ENCODE data around the gene MLLT1.

MLLT1 gene

DNA sequence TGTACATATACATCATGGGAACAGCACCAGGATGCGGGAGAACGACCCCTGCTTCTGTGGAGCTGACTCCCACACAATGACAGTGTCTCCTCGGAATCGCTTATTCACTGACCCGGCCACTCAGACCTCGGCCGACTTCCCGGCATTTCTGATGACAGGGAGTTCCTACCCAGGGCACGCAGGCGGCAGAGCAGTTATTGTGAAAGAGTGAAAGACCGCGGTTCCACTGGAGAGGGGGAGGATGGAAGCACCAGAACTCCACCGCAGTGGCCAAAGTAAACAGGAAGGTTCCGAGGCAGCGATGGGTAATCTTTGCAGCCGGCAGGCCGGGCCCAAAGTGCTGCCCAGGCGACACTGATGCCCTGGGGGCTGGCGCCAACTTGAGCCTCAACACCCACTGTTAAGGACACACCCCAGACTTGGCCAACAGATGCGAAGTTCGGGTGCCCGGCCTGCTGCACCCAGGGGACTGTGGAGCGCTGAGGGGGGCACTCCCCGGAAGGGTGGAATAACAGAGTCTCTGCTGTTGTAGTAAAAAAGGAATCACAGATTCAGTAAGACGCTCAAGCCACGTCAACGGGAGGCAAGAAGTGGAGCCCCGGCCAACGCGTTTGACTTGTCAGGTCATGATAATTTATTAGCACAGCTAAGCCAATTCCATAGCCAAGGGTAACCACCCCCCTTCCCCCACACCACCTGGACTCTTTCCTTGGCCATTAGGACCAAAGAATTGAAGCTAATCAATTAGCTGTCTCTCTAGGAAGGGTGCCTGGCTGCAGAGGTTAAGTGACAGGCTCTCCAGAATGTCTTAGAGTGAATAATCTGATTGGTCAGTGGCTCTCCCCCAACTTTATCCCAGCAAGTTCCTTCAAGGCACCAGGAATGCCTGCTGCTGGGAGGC, 5.8 kb downstream of the MLLT1 start:
- DNase-seq, result no peak

DNA sequence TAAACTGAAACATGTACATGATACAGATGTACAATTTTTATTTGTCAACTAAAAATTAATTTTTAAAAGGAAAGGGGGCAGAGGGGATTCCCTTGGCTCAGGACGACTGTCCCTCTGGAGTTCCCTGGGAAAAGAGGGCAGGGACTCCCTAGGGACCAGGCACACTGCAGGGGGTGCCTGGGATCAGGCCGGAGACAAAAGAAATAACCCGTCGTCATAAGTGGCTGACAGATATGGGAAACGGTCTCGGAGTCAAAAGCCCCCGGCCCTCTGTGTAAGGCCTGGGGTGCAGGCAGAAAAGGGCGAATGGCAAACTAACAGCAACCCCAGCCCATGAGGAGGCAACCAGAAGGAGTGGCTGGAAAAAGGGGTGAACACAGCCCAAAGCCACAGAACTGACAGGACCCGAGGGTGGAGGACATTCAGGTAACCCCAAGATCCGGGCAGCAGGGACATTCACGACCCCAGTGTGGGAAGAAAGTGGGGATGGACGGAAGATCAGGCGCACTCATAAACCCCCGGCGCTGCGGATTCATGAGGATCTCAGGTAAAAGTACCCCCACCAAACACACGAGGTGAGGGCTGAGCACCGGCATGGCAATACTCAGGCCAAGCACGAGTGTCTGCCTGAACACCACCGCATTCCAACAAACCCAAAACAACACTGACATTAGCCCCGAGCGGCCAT, 6.7 kb downstream of the MLLT1 start:
- DNase-seq, result no peak

DNA sequence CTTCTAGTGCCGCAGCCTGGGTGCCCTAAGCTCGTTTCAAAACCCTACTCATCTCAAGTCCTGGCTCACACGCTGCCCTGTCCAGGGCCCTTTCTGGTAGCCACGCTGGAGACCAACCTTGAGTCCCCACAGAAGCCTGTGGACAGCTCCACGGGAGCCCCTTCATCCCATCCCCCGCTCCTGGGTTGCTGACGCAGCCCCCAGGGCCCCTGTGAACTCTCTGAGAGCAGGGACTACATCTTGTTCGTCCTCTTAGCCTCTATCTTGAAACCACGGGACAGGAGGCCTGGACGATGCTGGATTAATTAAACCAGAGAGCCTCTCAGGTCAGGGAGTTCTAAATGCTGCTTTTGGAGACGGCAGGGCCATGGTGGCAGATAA, 7.4 kb downstream of the MLLT1 start:
- DNase-seq, result no peak

DNA sequence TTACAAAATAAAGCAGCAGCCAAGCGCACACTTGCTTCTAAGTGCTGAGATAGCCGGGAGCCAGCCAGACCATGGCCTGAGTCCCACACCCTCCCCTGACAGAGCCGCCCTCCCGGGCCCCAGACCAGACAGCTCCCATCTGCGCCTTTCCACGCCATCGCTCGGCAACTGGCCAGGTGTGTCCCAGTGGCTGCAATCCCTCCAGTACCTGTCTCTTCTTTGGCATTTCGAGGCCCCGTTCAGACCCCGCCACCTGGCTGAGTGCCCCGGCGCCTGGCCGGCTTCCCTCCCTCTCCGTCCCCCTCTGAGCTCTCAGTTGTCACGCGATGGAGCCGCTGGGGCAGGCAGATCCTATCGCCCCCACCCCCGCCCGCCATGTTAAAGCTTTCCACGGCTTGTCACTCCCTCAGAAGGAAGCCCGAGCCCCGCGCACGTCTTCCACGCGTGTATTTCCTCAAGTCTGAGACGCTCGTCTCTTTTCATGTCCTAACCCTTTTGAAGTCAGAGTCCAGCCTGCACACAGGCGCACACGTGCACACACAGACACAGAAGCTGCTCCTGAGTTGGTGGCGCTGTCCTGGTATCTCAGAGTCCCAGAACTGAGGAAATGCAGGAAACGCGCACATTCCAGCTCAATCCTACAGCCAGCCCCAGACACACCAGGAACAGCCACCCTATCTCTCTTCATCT, 7.9 kb downstream of the MLLT1 start:
- no peak for DNase-seq

DNA sequence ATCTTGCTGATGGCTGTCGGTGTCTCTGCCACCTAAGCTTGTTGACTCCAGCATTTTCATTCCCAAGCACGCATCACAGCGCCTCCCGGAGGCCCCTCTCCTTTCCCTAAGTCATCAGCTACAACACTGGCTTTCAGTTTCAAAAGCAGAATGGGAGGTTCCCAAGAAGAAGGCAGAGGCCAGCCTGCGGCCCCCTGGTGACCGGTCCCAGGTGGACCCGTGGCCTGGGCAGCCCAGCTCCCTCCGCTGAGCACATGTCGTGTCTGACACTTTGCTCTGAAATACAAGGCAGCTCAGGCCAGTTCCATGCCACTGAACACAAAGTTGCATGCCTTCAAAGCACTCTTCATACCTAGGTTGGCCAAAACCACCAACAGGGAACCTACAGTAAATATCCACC, 8.5 kb downstream of the MLLT1 start:
- DNase-seq, result no peak

DNA sequence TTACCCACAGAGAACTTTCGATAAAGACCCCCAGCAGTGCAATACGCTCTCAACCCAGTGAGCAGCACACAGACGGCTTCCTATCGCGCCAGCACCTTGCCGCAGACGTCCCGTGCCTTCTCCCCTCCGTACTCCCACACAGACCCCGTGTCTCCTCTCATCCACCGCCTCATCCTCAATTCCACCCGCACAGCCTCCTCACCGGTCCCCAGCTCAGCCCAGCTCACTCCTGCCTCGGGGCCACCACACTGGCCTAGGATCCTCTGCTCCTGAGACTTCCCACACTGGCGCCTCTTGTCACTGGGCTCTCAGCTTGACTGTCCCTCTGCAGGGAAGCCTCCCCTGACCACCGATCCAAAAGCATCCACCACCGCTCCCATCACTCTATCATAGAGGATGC, 9.0 kb downstream of the MLLT1 start:
- DNase-seq, result no peak

DNA sequence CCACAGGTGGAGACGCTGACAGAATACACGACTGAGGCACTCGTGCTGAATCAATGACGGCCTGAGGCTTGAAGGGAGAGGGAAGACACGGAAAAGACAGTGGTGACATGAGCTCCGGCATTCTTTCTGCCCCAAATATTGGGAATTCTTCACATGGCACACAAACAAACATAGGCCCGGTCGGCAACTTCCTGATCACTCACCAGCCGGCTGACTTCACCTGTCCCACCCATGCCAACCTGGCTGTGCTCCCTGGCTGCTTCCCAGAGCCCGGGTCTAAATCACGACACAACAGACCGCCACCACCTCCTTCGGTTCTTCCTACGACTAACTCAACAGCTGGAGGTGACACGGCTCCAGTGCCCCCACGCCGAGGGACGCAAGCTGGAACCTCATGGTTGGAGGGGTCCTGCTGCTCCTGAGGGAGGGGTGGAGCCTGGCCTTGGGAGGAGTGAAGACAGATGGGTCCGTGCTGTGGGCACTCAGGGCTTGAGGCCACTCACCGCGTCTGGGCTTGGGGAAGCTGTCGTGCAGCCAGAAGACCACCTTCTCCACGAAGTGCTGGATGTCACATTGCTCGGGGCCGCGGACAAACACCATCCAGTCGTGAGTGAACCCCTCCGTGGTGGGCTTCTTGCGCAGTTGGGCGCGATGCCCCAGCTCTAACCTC, 9.6 kb downstream of the MLLT1 start:
- no peak for DNase-seq

DNA sequence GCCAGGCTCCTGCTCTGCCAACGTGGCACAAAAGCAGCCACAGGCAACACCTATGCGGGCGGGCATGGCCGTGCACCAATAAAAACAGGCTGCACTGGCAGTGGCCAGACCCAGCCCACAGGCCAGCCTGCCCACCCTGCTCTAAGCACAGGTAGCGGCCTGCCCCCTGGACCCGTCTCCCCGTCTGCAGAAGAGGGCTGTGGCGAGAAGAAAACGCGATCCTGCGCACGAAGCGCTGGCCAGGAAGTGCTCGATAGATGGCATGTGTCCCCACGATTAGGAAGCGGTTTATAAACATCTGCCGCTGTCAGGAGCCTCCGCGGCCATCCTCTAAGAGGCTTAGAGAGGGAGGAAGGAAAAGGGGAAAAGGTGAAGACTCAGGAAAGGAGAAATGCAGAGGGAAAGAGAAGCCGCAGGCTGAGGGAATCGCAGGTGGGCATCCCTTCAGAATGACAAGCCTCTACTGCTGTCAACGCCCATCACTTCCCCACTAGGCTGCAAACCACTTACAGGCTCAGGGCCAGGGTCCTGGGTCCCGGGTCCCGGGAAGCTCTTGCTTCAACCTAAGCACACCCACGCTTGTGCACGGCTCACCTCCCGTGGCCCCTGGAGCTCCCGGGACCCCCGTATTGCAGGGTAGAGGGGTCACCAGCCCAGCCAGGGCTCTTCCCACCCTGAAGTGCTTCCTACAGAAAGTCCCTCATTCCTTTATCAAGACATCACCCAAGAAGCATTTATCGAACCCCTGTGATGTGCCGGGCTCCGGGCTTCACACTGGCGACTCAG, 10.5 kb downstream of the MLLT1 start:
- DNase-seq, result no peak

DNA sequence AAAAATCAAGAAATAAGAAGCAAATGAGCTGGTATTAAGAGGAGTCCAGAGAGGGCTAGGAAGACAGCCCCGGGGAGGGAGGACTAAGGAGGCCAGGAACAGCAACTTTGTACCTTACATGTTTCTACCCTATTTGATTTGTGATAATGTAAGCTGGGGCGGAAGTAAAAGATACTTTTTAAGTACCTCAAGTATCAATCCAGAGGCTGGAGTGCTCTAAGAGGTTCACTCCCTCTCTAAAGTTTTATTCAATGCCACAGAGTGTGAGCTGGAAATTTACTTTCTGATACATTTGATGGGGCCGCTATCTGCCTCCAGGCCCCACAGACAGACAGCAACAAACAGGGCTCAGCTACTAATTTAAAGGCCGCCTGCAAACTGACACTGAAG, 11.4 kb downstream of the MLLT1 start:
- DNase-seq, result no peak

DNA sequence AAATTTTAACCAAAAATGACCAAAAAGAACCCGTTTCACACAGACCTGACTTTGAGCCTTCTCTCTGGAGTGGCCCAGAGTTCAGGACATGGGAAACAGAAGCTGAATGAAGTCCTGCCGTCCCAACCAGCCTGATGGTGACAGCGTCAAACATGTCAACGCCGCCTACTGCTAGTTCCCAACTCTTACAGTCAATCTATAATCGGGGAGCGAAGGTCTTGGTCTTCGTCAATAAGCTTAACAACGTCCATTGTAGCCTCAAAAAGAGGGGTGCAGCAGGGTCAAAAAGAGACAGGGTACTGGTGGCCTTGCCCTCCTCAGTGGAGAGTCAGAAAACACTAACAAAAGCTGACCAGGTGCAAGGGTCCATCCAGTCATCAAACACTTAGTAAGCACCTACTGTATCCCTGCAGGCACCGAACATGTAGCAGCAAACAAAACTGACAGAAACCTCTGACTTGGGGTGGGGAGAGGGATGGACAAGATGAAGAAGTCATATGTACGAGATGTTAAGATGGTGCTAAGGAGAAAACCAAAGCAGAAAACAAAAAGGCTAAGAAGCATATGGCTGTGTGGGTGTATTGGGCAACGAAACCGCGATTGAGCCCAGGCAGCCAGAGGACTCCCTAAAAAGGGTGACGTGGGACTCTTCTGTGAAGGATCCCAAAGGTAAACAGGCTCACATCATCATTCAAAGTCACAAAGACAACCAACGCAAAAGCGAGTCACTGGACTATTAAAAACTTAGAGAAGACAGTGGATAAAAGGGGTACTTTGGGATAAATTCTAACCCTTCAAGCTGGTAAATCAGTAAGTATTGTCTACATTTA, 12.0 kb downstream of the MLLT1 start:
- DNase-seq, result no peak

DNA sequence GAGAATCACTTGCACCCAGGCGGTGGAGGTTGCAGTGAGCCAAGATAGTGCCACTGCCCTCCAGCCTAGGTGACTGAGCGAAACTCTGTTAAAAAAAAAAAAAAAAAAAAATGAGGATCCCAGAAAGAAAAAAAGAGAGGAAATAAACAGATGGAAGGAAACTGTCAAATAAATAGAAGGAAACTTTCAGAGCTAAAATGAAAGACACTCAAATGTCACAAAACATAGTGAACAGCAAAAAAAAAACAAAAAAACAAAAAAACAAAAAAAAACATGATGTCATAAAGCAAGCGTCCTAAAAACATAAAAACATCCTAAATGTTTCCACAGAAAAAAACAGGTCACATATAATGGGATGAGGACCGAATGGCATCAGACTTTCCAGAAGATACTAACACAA, 15.0 kb downstream of the MLLT1 start:
- no peak for DNase-seq

DNA sequence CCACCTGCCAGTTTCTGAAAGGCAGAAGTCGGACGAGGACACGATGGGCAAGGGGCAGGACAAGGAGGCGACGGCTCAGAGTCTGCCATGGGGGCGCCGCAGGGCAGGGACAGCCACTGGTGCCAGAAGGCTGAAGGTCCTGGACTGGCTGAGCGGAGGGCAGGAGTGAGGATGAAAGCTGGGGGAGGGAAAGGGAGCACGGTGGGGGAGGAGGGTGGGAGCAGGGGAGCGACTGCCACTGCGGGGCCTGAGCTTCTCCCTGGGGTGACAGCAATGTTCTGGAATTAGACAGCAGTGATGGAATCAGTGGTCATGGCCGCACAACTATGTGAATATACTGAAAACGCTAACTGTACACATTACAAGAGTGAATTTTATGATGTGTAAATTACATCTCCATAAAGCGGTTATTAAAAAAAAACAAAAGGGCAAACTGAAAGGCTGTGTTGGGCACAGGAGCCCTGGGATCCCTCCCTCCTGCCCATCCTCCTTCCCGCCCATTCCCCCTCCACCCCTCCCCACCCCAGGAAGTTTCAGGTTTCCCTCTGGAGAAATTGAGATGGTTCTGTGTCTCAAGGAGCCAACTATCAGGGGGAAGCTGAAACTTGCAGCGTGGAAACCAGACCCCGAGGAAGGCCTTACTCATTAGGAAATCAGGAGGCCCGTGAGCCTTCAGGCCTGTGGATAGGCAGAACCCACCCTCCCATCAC, 15.9 kb downstream of the MLLT1 start:
- no peak for DNase-seq

DNA sequence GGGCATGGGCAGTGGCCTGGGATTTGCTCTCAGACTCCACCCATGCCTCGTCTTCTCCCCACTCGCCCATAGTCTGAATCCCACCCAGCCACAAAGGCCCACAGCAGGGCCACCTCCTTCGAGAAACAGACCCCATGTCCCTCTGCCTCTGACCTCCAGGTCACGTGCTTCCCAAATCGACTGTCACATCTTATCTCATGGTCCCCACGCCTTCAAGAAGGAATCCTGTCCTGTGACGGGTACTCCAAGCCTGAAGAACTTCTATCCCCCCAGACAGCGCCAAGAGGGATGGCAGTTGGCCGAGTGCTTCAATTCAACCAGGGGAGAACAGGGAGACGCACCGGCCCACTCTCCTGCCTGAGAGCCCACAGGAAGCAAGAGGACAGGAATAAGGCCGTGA, 16.5 kb downstream of the MLLT1 start:
- DNase-seq, result no peak

DNA sequence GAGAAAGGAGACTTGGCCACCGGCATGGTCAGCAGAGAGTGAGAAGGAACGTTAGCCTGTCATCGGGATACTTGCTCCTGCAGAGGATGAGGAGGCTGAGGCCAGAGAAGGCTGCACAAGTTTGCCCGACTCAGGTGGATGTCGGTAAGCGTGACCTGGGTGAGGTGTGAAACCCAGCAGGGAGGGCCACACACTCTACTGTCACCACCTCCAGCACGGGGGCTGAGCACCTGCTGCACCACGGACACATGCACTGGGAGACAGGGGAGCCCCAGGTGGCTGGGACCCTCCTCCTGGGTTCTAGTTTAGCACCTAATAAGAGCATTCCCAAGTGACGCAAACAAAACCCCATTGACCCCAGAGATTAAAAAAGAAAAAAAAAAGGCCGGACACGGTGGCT, 17.3 kb downstream of the MLLT1 start:
- no peak for DNase-seq

DNA sequence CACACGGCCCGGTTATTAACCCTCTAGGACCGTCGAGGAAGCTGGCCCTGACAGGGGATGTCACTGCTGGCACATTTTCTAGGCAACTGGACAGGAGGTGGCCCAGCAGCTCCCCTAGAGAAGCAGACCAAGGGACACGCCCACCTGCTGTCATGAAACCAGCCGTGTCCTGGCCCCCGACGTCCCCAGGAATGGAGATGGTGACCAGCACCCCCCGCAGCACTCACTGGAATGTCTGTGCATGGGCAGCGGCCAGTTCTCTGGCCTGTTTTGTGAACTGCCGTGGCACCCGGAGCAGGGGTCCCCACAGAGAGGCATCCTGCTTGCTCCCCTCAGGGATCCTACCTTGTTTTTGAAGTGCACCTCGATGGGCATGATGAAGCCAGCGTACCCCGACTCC, 17.9 kb downstream of the MLLT1 start:
- DNase-seq, result no peak

DNA sequence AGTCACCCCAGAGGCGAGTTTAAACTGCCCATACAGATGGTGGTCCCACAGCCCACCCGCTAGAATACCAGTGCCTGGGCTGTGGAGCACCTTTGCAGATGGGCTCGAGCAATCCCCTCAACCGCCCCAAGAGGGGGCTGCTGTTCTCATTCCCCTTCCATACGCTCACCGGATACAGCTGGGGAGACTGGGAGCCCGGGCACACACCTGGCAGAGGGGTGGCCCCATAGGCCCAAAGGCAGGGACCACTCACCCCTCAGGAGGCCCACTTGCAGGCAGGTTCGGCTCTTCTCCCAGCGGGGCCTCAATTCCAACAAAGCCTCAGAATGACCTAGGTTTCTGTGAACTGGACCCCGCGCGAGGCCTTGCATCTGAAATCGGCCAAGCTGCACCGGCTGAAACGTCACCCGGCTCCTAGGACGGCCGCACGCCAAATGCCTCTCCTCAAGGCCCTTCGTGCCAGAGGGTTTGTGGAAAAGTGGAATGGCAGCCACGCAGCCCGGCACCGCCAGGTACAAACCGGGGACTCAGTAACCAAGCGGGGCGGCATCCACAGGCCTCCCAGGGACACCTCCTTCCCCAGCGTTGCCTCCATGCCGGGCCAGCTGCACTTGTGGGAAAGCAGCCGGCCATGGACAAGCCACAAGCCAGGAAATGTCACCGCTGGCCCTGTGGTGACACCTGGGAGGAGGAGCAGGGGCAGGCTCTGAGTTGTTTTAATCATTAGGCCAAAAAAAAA, 18.7 kb downstream of the MLLT1 start:
- DNase-seq, result no peak

DNA sequence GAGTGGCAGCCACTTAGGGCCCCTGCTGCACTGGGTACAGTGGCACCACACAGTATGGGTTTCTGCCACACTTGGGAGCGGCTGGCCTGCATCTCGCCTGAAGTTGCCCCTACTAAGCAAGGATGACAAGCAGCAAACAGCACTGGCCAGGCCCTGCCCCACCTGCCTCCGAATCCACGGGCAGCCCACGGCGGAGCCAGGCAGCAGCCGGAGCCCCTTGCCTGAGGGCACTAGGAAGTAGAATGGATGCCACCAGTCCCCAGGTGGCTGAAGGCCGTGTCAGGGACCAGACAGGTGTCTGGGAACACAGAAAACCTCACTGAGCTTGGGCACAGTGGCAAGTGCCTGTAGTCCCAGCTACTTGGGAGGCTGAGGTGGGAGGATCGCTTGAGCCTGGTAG, 19.4 kb downstream of the MLLT1 start:
- DNase-seq, result no peak

DNA sequence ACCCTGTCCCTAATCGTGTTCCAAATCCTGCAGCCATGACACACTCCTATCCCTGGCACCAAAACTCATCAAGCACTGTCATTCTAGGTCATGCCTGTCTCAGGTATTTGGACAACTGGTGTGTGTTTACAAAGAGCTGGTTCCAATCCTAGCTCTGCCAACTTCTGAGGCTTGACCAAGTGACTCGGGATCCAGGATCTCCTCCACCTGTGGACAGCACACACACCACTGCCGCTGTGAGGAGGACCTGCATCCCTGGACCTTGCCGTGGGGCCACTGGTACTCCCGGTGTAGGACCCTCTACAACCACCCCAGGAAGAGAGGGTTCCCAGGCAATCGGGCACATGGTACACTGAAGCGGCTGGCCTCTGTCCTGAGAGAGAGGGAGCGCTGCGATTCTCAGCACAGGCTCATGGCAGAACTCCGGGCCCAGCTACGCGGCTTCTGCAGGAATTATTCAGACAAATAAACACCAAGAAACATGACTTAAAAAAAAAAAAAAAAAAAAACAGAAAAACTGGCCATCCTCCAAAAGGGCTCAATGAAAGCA, 20.4 kb downstream of the MLLT1 start:
- DNase-seq, result no peak

DNA sequence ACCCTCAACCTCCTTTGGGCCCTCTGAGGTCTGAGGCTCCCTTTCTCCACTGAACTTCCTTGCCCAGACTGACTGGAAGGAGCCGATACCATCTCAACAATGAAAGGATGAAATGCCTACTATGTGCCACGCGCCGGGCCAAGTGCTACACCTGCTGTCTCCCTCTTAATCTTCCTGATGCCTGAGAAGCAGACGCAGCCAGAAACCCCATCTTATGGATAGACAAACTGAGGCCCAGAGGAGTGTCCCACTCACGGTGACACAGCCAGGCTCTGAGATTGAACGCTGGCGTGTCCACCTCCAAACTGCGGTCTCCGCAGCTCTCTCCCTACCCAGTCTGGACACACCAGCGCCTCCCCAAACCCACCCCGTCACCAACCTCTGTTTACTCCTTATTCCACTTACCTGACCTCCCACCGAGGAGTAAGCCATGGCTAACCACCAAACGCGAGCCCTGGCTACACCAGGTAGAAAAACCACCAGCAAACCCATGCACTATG, 20.9 kb downstream of the MLLT1 start:
- DNase-seq, result no peak
